ENCODE measurements around the gene AMHR2.

AMHR2 gene

GRCh38 chr12:53451661-53452158 is 28.1 kb downstream of the AMHR2 start, which contains the start of gene PCBP2:
TSS of gene PCBP2 (plus strand) at chr12:53452102. CDS start at chr12:53454801, 2,699 bp downstream.
- in situ Hi-C loops (cut with MboI; ENCODE audit: low sequenced_read_pairs) = loop anchor here (25.0 kb wide), 1 partner anchor 414 kb away; no protein-coding TSS in a partner anchor

- in situ Hi-C loops (cut with MboI; ENCODE audit: low sequenced_read_pairs) = loop anchor here (25.0 kb wide), 1 partner anchor 415 kb away; no protein-coding TSS in a partner anchor
These were observed 28.8 kb downstream of the AMHR2 start for GRCh38 chr12:53452159-53453077.

GRCh38 chr12:53453953-53454640 is 30.4 kb downstream of the AMHR2 start:
- in situ Hi-C loops (cut with MboI; ENCODE audit: low sequenced_read_pairs) = loop anchor here (25.0 kb wide), 1 partner anchor 417 kb away; no protein-coding TSS in a partner anchor

GRCh38 chr12:53454707-53455106 is 31.1 kb downstream of the AMHR2 start:
- in situ Hi-C loops (cut with MboI; ENCODE audit: low sequenced_read_pairs) = loop anchor here (25.0 kb wide), 1 partner anchor 417 kb away; no protein-coding TSS in a partner anchor

- in situ Hi-C loops (cut with MboI; ENCODE audit: low sequenced_read_pairs) = loop anchor here (25.0 kb wide), 1 partner anchor 420 kb away; no protein-coding TSS in a partner anchor
These were observed 33.2 kb downstream of the AMHR2 start for GRCh38 chr12:53456654-53457366.

- in situ Hi-C loops (cut with MboI; ENCODE audit: low sequenced_read_pairs) = loop anchor here (25.0 kb wide), 1 partner anchor 422 kb away; no protein-coding TSS in a partner anchor
These were observed 35.4 kb downstream of the AMHR2 start for GRCh38 chr12:53459097-53459496.

- in situ Hi-C loops (cut with MboI; ENCODE audit: low sequenced_read_pairs) = loop anchor here (25.0 kb wide), 1 partner anchor 424 kb away; no protein-coding TSS in a partner anchor
These were observed 37.4 kb downstream of the AMHR2 start for GRCh38 chr12:53461059-53461458.

GRCh38 chr12:53461591-53461990 is 37.9 kb downstream of the AMHR2 start:
- in situ Hi-C loops (cut with MboI; ENCODE audit: low sequenced_read_pairs) = loop anchor here (25.0 kb wide), 1 partner anchor 424 kb away; no protein-coding TSS in a partner anchor

GRCh38 chr12:53462935-53463334 is 39.3 kb downstream of the AMHR2 start:
- in situ Hi-C loops (cut with MboI; ENCODE audit: low sequenced_read_pairs) = loop anchor here (25.0 kb wide), 1 partner anchor 426 kb away; no protein-coding TSS in a partner anchor

GRCh38 chr12:53463802-53464560 is 40.3 kb downstream of the AMHR2 start:
- in situ Hi-C loops (cut with MboI; ENCODE audit: low sequenced_read_pairs) = loop anchor here (25.0 kb wide), 1 partner anchor 427 kb away; no protein-coding TSS in a partner anchor

GRCh38 chr12:53464685-53465418 is 41.2 kb downstream of the AMHR2 start:
- in situ Hi-C loops (cut with MboI; ENCODE audit: low sequenced_read_pairs) = loop anchor here (25.0 kb wide), 1 partner anchor 428 kb away; no protein-coding TSS in a partner anchor

GRCh38 chr12:53465679-53466078 is 42.0 kb downstream of the AMHR2 start:
- in situ Hi-C loops (cut with MboI; ENCODE audit: low sequenced_read_pairs) = loop anchor here (25.0 kb wide), 1 partner anchor 428 kb away; no protein-coding TSS in a partner anchor

- in situ Hi-C loops (cut with MboI; ENCODE audit: low sequenced_read_pairs) = loop anchor here (25.0 kb wide), 1 partner anchor 429 kb away; no protein-coding TSS in a partner anchor
These were observed 43.0 kb downstream of the AMHR2 start for GRCh38 chr12:53466640-53467039.

GRCh38 chr12:53467082-53467481 is 43.4 kb downstream of the AMHR2 start:
- in situ Hi-C loops (cut with MboI; ENCODE audit: low sequenced_read_pairs) = loop anchor here (25.0 kb wide), 1 partner anchor 430 kb away; no protein-coding TSS in a partner anchor

- in situ Hi-C loops (cut with MboI; ENCODE audit: low sequenced_read_pairs) = loop anchor here (25.0 kb wide), 1 partner anchor 431 kb away; no protein-coding TSS in a partner anchor
These were observed 44.2 kb downstream of the AMHR2 start for GRCh38 chr12:53467880-53468279.

GRCh38 chr12:53468282-53468681 is 44.6 kb downstream of the AMHR2 start:
- in situ Hi-C loops (cut with MboI; ENCODE audit: low sequenced_read_pairs) = loop anchor here (25.0 kb wide), 1 partner anchor 431 kb away; no protein-coding TSS in a partner anchor

GRCh38 chr12:53472056-53472582 is 48.5 kb downstream of the AMHR2 start:
- in situ Hi-C loops (cut with MboI; ENCODE audit: low sequenced_read_pairs) = loop anchor here (25.0 kb wide), 1 partner anchor 435 kb away; no protein-coding TSS in a partner anchor

- in situ Hi-C loops (cut with MboI; ENCODE audit: low sequenced_read_pairs) = loop anchor here (25.0 kb wide), 1 partner anchor 437 kb away; no protein-coding TSS in a partner anchor
These were observed 50.4 kb downstream of the AMHR2 start for GRCh38 chr12:53474077-53474476.

All from HL-60/S4 treated with phorbol 12-myristate 13-acetate at 8.2 ng/mL for 4 days and 3 days (cell line).